ENCODE data around the gene TMEM238L.

TMEM238L gene

GRCh38 chr17:10803350-10803749 lies 549 bp downstream of the TMEM238L start:
- DNase-seq, result no peak

- no peak for DNase-seq
These were observed 1.2 kb downstream of the TMEM238L start for GRCh38 chr17:10802496-10803284.

- no peak for DNase-seq
These were observed 4.5 kb downstream of the TMEM238L start for GRCh38 chr17:10799407-10799806.

- DNase-seq, result no peak
These were observed 5.0 kb downstream of the TMEM238L start for GRCh38 chr17:10798910-10799309.

- DNase-seq, result no peak
These were observed 5.6 kb downstream of the TMEM238L start for GRCh38 chr17:10798332-10798749.

- DNase-seq, result no peak
These were observed 6.2 kb downstream of the TMEM238L start for GRCh38 chr17:10797476-10798328.

GRCh38 chr17:10793816-10794215 lies 10.1 kb downstream of the TMEM238L start:
- no peak for DNase-seq

GRCh38 chr17:10793256-10793655 lies 10.6 kb downstream of the TMEM238L start:
- DNase-seq, result no peak

GRCh38 chr17:10792151-10792550 lies 11.7 kb downstream of the TMEM238L start:
- no peak for DNase-seq

GRCh38 chr17:10790491-10791401 lies 13.2 kb downstream of the TMEM238L start:
- no peak for DNase-seq

GRCh38 chr17:10789694-10790271 lies 14.1 kb downstream of the TMEM238L start:
- DNase-seq, result no peak

- no peak for DNase-seq
These were observed 16.4 kb downstream of the TMEM238L start for GRCh38 chr17:10787306-10788045.

- no peak for DNase-seq
These were observed 18.6 kb downstream of the TMEM238L start for GRCh38 chr17:10785295-10785694.

GRCh38 chr17:10779609-10780008 lies 24.3 kb downstream of the TMEM238L start:
- DNase-seq, result no peak

GRCh38 chr17:10777890-10778289 lies 26.0 kb downstream of the TMEM238L start:
- DNase-seq, result no peak

- DNase-seq, result no peak
These were observed 26.6 kb downstream of the TMEM238L start for GRCh38 chr17:10777131-10777807.

- no peak for DNase-seq
These were observed 27.5 kb downstream of the TMEM238L start for GRCh38 chr17:10776381-10776780.

- no peak for DNase-seq
These were observed 28.1 kb downstream of the TMEM238L start for GRCh38 chr17:10775740-10776356.

- DNase-seq, result no peak
These were observed 28.8 kb downstream of the TMEM238L start for GRCh38 chr17:10775058-10775457.

GRCh38 chr17:10773391-10773790 lies 30.5 kb downstream of the TMEM238L start:
- DNase-seq, result no peak
